Endometrium (tissue), 2 donors: ENCODE measurements around the gene ARL17B.
"Not testable (repeated sequence)": the region's sequence is repeated elsewhere in the genome, so short reads cannot be mapped to it uniquely, and the experiment has no call there.

ENCODE experiments used
- FAIRE-seq: peaks from 2 replicates; lab custom pipeline; 2012; peaks lifted over from hg19 to GRCh38; lab: Jason Lieb, UNC
- donor health status: control.
- donor health status: control.

Gene ARL17B

DNA sequence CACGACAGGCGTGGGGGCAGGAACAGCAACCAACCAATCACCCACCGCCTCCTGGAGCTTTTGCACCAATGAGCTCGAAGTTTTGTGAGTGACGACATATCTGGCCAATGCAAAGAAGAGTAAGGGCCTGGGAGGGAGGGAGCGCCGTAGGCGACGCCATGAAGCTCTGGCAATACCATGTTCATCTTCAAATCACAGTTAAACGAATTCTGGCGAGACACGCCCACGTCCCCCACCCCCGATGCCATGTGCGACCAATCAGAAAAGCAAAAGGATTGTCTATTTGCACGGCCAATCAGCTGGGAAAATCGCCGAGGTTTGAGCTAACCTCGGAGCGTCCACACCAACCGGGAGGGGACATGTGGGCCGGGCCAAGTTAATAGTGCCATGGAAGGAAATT is at the start of gene ARL17B:
Gene ARL17B (minus strand): TSS at position 12 of the 400 bp plus-strand sequence. CDS start 3,369 bp downstream, outside the sequence.
- peak; percentile 100 for FAIRE-seq

DNA sequence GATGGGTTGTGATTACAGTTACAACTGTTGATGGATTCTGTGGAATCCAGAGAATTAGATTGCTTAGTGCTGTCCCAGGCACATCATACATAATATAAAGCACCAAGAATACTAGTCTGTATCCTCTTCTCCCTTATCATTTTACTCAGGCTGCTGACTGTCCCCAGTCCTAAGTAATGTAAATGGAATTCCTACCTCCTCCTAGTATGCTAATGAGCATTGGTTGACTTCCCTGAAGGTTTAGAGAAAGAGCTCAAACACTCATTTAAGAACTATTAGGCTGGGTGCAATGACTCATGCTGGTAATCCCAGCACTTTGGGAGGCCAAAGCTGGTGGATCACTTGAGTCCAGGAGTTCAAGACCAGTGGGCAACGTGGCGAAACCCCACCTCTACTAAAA is 48.3 kb upstream of the ARL17B start:
- FAIRE-seq, result not testable (repeated sequence)

DNA sequence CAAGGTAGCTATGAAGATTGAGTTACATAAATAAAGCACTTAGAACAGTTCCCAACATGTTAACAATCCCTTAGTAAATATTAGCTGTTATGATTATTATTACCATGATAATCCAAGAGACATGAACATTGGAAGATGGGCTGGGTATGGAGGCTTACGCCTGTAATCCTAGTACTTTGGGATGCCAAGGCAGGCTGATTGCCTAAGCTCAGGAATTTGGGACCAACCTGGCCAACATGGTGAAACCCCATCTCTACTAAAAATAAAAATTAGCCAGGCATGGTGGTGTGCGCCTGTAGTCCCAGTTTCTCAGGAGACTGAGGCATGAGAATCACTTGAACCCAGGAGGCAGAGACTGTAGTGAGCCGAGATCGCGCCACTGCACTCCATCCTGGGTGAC is 45.6 kb upstream of the ARL17B start:
- not testable (repeated sequence) for FAIRE-seq

DNA sequence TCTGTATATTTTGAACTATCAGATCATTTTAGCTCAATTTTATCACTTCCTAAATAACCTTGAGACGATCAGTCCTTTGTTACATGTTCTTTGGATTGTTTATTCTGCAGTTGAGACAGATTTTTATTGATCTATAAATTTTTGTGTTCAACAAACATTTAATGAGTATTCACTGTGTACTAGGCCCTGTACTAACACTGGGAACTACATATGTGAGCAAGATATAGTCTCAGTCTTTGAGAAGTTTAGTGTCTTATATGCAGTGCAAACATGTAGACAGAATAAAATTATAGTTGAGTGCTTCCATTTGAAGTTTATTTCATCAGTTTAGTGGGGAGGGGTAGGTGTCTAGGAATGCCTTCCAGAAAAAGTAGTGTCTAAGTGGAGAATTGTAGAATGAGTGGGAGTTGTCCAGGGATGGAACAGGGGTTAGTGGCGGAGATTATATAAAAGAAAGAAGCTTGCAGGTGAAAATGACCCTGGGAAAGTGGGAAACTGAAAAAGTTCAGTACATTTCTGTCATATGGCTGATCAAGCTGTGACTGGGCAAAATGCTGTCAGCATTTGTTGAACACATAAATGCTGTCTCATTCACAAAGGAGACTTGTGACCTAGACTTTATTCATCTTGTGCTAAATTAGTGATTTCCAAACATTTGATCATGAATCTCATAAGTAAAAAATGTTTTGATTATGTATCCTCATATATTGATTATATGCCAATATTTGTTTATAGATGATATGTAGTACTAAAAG is 39.6 kb upstream of the ARL17B start:
- peak; percentile 75 for FAIRE-seq

DNA sequence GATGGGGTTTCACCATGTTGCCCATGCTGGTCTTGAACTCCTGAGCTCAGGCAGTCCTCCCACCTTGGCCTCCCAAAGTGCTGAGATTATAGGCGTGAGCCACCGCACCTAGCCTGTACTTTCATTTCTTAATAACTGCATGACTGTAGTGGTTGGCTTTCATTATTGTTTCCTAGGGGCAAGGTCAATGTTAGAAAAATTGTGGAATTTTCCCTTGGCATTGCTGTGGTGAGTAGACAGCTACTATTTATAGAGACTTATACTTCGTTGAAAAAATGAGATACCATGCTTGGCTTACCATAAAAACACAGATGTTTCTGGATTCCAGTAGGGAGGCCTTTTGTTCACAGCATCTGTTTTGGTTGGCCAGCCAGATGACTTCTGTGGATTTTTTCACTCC is 39.0 kb upstream of the ARL17B start:
- FAIRE-seq, result not testable (repeated sequence)

DNA sequence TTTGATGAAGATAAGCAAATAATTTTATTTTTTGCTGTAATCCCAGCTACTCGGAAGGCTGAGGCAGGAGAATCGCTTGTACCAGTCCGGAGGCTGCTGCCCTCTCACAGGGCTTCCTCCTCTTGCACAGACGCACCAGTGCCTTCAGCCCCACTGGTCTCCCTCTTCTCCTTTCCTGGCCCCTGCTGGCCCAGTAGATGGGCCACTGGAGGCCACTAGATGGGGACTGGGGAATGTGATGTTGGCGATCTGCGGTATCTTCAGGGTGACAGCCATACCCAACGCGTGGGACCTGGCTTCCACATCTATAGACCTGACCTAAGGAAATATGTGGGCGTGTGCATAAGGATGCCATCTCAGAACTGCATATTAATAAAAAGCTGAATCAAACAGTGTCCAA is 38.4 kb upstream of the ARL17B start:
- FAIRE-seq, result not testable (repeated sequence)

DNA sequence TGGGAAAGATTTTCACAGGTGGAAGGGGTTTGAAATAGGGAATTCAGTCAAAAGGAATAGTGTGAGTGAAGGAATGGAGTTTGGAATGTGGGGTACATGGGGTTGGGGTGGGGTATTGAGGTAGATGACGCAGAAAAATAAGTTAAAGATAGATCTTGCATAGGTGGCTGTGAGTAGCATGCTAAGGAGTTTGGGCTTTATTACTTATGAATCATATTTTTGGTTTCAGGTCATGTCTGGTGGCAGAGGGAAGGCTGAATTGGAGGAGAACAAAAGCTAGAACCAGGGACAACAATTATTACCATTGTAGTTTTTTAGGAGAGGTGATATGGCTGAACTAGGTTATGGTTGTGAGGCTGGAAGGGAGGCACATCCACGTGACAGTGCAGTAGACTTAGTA is 34.7 kb upstream of the ARL17B start:
- not testable (repeated sequence) for FAIRE-seq

DNA sequence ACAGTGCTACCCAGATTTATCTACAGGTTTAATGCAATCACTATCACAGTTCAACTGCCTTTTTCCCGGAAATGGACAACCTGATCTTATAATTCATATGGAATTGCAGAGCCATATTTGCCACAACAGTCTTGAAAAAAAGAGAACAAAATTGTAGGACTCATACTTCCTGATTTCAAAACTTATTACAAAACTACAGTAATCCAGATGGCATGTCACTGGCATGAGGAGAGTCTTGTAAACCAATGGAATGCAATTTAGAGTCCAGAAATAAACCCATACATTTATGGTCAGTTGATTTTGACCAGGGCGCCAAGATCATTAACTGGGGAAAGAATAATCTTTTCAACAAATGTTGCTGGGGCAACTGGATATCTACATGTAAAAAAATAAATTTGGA is 32.1 kb upstream of the ARL17B start:
- not testable (repeated sequence) for FAIRE-seq

DNA sequence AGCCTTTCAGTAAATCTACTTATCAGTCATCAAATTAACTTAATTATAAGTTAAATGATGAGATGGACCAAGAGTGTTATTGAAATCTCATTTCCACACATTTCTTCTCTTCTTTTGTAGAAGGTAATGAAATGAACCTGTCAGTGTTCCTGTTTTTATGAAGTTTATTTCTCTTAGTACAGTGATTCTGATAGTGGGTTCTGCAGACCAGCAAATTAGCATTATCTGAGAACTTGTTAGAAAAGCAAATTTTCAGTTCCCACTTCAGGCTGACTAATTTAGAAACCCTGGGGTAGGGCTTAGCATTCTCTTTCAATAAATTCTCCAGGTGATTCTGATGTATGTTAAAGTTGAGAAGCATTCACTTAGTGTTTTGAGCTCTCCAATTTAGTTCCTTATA is 23.9 kb upstream of the ARL17B start:
- not testable (repeated sequence) for FAIRE-seq

DNA sequence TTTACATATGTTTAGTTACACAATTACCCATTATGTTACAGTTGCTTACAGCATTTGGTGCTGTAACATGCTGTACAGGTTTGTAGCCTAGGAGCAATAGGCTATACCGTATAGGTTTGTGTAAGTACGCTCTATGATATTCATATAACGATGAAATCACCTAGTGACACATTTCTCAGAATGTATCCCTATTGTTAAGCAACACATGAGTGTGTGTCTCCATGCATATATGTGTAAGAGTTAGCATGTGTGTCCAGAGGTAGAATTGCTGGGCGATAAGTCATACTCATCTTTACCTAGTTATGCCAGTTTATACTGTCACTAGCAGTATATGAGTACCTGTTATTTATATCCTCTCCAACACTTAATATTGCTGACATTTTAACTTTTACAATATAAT is 21.6 kb upstream of the ARL17B start:
- FAIRE-seq, result not testable (repeated sequence)

DNA sequence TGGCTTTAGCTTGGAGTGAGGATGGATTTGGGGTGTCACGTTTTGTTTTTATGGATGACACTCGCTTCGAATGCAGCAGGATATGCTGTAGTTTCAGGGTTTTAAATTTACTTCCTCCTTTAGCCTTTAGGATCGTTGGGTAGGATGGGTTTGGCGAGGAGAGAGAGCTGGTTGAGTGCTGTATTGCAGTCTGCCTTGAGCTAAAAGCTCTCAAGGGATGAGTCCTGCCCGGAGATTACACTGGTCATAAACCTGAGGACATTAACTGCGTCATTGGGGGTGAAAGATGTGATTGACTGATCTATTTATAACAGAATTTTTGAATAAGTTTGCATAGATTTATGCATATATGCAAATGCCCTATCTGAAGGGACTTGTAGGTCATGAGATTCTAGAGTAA is 11.9 kb upstream of the ARL17B start:
- FAIRE-seq, result not testable (repeated sequence)

DNA sequence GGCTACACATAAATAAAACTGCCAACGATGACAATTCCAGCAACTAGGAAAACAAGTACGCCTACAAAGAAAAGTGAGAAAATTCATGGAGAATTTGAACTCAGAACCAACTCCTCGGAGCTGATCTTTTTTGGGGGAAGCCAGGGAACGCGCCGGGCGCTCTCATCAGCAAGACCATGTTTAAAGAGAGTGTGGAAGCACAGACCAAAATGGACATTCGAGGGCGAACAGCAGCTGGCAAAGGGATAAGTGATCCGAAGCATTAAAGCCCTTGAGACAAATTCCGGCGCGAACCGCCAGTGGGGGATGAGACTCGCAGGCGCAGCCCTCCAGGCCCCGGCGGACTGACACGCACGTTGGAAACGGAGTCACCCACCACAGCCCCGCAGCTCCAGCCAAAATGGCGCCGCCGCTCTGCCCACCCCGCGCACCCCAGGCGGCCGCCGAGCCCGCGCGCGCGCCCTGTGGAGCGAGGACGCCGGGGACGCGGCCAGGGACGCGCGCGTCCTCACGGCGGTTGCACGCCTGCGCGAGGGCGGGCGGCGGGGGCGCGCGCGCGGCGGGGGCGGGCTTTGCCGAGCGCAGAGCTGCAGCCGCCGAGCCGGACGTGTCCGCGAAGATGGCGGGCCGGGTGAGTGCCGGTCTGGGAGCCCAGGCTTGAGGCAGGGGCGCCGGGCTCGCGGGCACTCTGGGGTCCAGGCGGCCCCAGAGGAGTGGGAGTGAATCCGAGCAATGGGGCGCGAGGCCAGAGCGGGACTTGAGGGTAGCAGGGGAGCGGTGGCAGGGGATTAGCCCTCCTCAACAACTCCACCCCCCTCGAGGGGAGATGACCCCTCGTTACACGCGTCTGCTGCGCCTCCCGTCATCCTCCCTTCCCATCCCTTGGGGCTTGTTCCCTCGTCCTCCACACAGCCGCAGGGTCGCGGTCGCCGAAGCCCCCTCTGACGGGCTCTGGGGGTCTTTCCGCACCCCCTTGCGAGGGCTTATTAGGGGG is 11.0 kb upstream of the ARL17B start:
- FAIRE-seq, result peak; percentile 78

DNA sequence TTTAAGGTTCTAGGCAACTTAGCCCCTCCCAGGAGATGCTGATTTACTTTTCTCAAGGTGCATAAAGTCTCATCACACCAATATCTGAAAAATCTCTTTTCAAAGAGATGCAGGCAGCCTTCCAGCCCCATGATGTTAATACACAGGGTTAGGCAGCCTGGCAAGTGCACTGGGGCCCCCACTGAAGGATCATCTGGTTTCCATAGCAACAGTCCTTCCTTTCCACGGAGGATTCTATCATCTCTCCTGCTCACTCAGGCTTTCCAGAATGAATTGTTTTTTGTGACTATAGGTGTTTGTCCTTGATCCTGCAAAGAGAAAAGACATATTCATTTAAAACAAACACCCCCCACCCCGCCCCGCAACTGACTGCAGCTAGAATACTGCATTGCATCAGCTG is 6.0 kb upstream of the ARL17B start:
- not testable (repeated sequence) for FAIRE-seq

DNA sequence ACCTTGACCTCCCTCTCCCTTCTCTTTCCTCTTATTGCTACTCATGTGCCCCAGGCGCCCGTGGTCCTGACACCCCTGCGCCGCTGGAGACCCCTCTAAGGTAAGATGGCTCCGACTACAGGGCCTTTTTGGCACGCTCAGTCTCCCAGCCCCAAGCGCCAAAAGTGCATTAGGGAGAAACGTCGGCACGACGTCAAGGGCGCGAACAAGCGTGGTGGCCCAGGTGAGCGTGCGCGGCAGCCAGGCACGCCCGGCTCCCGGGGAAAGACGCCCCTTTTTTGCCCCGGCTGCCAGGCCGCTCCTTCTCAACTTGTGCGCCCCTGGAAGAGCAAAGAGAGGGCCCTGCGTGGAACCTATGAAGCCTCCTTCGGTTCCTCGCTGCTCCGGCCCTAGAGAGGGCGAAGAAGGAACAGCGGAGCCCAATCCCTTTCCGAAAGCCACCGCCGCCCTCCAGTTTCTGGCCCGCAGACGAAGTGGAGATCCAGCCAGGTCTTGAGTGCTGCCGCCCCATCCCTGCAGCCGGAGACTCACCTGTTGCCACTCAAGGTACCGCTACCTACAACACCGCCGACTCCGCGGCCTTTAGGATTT is 326 bp downstream of the ARL17B start:
- FAIRE-seq, result not testable (repeated sequence)

DNA sequence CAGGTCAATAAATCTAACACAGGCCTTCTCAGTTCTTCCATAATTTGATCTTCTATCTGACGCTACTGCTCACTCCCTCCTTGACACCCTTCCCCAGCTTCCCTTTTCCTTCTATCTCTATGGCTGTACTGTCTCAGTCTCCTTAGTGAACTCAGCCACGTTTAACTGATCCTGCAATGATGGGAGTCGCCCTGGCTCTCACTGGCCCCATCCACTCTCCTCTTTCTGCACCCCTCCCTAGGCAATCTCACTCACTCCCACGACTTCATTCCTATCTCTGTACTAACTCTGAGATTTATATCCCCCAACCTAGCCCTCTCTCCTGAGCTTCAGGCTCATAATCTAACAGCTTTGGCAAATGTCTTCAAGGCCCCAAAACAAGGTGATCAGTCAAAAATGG is 7.7 kb downstream of the ARL17B start:
- not testable (repeated sequence) for FAIRE-seq

DNA sequence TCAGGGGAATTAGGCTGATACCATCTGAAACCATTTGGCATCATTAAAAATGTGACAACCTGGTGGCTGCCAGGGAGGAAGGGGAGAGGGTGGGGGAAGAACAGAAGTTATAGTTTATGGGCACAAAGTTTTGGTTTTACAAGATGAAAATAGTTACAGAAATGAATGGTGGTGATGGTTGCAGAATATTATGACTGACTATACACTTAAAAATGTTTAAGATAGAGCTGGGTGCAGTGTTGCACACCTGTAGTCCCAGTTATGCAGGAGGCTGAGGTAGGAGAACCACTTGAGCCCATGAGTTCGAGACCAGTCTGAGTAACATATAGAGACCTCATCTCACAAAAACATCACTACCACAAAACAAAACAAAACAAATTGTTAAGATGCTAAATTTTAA is 12.5 kb downstream of the ARL17B start:
- FAIRE-seq, result not testable (repeated sequence)

DNA sequence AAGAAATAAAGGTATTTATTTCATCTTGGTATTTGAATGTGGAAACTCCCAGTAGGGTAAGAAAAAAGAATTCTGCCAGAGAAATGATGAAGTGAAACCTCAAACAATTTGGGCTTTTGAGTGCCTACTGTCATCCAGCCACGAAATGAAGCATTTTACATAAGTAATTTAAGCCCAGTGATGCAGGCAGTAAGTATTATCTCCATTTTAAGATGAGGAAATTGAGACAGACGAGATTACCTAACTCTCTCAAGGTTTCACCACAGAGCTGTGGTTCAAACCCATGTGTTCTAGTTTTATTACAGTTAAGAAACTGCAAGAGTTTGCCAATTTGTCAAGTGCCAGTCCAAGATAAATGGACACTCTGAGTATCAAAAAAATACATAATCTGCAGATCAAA is 13.2 kb downstream of the ARL17B start:
- FAIRE-seq, result not testable (repeated sequence)

DNA sequence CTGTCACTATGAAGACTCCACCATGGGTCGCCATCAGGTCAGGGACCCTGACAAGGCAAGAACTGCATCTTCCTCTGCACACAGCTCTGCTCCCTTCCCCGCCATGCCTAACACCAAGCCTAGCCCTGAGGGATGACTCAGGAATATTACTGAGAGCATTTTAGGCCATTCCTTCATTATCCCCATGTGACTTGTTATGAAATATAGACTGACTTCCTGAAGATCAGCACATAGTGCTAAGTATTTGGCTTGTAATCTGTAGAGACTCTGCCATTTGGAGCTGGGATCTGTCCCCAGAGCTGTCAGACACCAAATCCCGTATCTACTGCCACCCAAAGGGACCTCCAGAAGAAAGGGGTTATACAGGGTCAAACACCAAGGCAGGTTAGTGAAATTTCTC is 19.4 kb downstream of the ARL17B start:
- not testable (repeated sequence) for FAIRE-seq

DNA sequence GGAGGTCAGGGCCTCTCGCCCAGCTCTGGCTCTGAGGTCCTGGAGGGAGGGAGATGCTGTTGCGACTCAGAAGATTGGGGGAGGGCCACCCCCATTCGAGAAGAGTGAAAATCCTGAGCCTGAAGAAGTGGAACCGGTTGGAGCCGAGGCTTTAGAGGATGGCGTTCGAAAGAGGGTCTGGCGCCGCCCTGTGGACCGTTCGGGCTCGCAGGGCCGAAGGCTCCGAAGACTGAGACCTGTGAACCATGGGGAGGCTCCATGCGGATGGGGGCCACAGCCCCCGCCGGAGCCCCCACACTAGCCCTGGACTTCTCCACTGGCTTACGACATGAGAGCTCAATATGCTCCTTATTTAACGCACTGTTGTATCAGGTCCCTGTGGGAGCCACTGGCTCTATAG is 20.3 kb downstream of the ARL17B start:
- FAIRE-seq, result not testable (repeated sequence)

DNA sequence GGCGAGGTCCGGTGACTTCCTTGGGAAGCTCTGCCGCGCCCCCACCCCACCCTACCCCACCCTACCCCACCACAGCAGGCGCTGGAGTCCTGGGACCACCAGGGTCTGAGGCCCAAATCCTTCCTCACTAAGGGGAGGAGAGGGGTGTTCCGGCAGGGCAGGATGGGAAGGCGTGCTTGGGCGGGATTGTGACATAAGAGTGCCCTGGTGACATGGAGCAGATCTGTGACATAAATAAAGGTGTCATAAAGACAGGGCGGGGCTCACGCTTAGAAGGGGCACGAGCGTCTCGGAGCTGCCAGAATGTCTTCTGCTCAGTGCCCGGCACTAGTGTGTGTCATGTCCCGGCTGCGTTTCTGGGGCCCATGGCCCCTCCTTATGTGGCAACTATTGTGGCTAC is 66.7 kb downstream of the ARL17B start, which contains the start of gene LRRC37A:
Gene LRRC37A (plus strand): TSS at position 301 of the 400 bp plus-strand sequence. CDS start 3 bp downstream, at position 304.
- not testable (repeated sequence) for FAIRE-seq

DNA sequence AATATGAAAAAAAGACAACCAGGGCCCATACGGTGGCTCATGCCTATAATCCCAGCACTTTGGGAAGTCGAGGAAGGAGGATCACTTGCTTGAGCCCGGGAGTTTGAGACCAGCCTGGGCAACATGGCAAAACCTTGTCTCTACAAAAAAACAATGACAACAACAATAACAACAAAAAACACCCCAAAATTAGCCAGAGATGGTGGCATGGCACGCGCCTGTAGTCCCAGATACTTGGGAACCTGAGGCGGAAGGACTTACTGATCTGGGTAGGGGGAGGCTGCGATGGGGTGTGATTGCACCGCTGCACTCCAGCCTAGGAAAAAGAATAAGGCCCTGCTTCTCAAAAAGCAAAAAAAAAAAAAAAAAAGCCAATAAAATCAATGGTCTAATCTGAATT is 69.9 kb downstream of the ARL17B start:
- FAIRE-seq, result not testable (repeated sequence)

DNA sequence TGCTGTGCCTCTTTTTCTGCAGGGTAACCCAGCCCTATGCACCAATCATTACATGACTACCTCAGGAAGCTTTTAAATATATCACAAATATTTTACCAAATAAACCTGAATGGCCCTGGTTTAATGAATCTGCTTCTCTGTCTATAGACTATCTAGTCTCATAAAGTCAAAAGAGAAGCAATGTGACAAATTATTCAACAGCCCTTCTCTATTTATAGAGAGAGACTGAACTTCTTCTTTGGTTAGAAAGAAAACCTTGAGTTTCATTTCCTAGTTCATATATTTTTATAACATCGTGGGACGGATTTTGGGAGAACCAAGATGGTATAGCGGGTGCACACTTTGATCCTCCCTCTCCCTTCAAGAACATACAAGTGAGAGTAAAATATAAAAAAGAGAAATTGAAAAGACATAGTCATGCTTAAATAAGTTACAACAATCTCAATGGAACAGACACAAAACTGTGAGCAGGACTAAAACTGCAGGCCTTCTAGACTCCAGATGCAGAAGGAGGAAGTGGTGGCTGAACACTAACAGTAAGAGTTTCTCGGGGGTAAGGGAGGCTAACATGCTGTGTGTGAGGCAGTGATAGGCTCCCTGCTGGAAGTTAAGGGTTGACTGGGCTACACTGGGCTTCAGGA is 70.5 kb downstream of the ARL17B start:
- not testable (repeated sequence) for FAIRE-seq
